HFF-Myc (cell line): Measurements from ENCODE around the gene LRRC18.

Experiments used
- DNase-seq: peaks from one replicate; pipeline ENCODE4 v3.0.0-alpha.2; 2011; ENCODE audit warnings: low read depth; ENCODE audit errors: extremely low read depth
- H3K4me3 ChIP-seq: replicated peaks from 2 replicates; pipeline ENCODE4 v1.5.1; 2011; ENCODE audit warnings: low read depth, mild to moderate bottlenecking, control low read depth, low read length
- TF ChIP-seq, protein P1 (sequence below): IDR thresholded peaks from 2 replicates; pipeline ENCODE4 v1.5.1; 2012; ENCODE audit warnings: mild to moderate bottlenecking, low read depth, low read length, control low read depth; ENCODE audit errors: missing control alignments

LRRC18 gene

GRCh38 chr10:48924988-48925387 lies 14.7 kb downstream of the LRRC18 start:
- TF ChIP-seq, protein P1, sequence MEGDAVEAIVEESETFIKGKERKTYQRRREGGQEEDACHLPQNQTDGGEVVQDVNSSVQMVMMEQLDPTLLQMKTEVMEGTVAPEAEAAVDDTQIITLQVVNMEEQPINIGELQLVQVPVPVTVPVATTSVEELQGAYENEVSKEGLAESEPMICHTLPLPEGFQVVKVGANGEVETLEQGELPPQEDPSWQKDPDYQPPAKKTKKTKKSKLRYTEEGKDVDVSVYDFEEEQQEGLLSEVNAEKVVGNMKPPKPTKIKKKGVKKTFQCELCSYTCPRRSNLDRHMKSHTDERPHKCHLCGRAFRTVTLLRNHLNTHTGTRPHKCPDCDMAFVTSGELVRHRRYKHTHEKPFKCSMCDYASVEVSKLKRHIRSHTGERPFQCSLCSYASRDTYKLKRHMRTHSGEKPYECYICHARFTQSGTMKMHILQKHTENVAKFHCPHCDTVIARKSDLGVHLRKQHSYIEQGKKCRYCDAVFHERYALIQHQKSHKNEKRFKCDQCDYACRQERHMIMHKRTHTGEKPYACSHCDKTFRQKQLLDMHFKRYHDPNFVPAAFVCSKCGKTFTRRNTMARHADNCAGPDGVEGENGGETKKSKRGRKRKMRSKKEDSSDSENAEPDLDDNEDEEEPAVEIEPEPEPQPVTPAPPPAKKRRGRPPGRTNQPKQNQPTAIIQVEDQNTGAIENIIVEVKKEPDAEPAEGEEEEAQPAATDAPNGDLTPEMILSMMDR: no peak
- DNase-seq: no peak
- no peak overlapping the region for H3K4me3 ChIP-seq

- H3K4me3 ChIP-seq: no peak overlapping the region
- DNase-seq: no peak
Measured at GRCh38 chr10:48923748-48924147, 15.9 kb downstream of the LRRC18 start.

DNA sequence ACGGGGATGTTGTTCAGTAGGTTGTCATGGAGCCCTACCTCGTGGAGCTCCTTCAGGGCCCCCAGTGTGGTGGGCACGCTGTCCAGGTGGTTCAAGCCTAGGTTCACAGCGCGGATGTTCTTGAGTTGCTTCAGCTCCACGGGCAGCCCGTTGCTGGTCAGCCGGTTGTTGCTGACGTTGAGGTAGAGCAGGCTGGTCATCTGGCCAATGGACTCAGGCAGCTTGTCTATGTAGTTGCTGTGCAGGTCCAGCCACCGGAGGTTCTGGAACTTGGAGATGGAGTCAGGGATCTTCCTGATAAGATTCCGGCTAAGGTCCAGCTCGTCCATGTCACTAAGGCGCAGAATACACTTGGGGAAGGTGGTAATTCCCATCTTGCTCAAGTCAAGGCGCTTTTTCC lies 26.0 kb downstream of the LRRC18 start:
- no peak for DNase-seq

More at GRCh38 chr10:48923748-48924147, 15.9 kb downstream of the LRRC18 start:
- TF ChIP-seq, protein P1: no peak

GRCh38 chr10:48910548-48910947 lies 29.1 kb downstream of the LRRC18 start:
- no peak for DNase-seq
- TF ChIP-seq, protein P1: no peak
- no peak overlapping the region for H3K4me3 ChIP-seq

More for the DNA sequence above, 26.0 kb downstream of the LRRC18 start:
- no peak overlapping the region for H3K4me3 ChIP-seq
- TF ChIP-seq, protein P1: no peak

GRCh38 chr10:48907730-48908129 lies 31.9 kb downstream of the LRRC18 start:
- no peak for DNase-seq
- no peak overlapping the region for H3K4me3 ChIP-seq
- TF ChIP-seq, protein P1: no peak

GRCh38 chr10:48906841-48907240 lies 32.8 kb downstream of the LRRC18 start:
- TF ChIP-seq, protein P1: no peak
- no peak overlapping the region for H3K4me3 ChIP-seq
- DNase-seq: no peak

DNA sequence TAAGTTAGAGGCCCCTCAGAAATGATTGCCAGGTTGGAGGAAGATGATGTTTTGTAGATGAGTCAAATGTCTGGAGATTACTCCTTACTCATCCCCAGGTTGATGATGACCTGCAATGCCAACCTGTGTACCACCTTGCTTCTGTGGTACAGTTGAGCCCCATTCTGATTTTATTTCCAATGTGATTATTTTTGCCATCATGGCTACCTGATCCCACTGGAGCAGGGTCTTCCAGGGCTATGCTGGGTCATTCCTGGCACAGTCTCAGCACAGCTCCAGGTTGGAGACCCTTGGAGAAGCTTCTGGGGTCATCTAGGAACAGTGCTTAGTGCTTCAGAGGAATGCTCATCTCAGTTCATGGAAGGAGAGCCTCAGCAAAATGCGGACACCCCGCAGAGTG lies 34.3 kb downstream of the LRRC18 start:
- DNase-seq: no peak
- H3K4me3 ChIP-seq: no peak overlapping the region
- TF ChIP-seq, protein P1: no peak
